Omental fat pad (tissue), 4 donors: ENCODE measurements around the gene C6orf47. TPM values are rescaled to one million over a fixed set of nuclear protein-coding genes. Genes with fewer than 3 reads are reported as not detected.
A peak's percentile ranks its signal among the peaks of the same experiment; 100 is the strongest.
"Not testable (repeated sequence)": the region's sequence is repeated elsewhere in the genome, so short reads cannot be mapped to it uniquely, and the experiment has no call there.

Experiments used
- ATAC-seq: fragments of 150-250 bp; one replicate; pipeline ENCODE4 v1.9.1; 2016; ENCODE audit warnings: mild to moderate bottlenecking, moderate library complexity; ENCODE audit not compliant: low FRiP score
- DNase-seq: peaks from one replicate; pipeline ENCODE4 v3.0.0-alpha.2; 2019; ENCODE audit warnings: low spot score
- total RNA-seq, 4 donors: library from RNA; depleted of rRNA; stranded (reverse); fragments of >200 nt; gene quantifications; one replicate each; pipeline ENCODE4 v1.1.0, GENCODE V29; 2016
- TF ChIP-seq, protein P1 (sequence below), 3 donors: fragments of 450-650 bp; IDR thresholded peaks; one replicate each; pipeline ENCODE4 v1.5.1; 2016 to 2017; ENCODE audit warnings: antibody characterized with exemption in 3 of 3, mild to moderate bottlenecking in 3 of 3, moderate library complexity in 2 of 3

Gene C6orf47, protein sequence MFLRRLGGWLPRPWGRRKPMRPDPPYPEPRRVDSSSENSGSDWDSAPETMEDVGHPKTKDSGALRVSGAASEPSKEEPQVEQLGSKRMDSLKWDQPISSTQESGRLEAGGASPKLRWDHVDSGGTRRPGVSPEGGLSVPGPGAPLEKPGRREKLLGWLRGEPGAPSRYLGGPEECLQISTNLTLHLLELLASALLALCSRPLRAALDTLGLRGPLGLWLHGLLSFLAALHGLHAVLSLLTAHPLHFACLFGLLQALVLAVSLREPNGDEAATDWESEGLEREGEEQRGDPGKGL
- 10 to 100 TPM; 16.8 to 24.7 (median 21.2) TPM for total RNA-seq

GRCh38 chr6:31660381-31661261, at the start of gene C6orf47:
TSS of gene C6orf47 (minus strand) at chr6:31660778. CDS start at chr6:31659947, 831 bp downstream.
- TF ChIP-seq, protein P1, sequence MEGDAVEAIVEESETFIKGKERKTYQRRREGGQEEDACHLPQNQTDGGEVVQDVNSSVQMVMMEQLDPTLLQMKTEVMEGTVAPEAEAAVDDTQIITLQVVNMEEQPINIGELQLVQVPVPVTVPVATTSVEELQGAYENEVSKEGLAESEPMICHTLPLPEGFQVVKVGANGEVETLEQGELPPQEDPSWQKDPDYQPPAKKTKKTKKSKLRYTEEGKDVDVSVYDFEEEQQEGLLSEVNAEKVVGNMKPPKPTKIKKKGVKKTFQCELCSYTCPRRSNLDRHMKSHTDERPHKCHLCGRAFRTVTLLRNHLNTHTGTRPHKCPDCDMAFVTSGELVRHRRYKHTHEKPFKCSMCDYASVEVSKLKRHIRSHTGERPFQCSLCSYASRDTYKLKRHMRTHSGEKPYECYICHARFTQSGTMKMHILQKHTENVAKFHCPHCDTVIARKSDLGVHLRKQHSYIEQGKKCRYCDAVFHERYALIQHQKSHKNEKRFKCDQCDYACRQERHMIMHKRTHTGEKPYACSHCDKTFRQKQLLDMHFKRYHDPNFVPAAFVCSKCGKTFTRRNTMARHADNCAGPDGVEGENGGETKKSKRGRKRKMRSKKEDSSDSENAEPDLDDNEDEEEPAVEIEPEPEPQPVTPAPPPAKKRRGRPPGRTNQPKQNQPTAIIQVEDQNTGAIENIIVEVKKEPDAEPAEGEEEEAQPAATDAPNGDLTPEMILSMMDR (IDR thresholded peaks at IDR 0.05): no peak
- peak; percentile 65 for DNase-seq
- ATAC-seq: peak; percentile 73

DNA sequence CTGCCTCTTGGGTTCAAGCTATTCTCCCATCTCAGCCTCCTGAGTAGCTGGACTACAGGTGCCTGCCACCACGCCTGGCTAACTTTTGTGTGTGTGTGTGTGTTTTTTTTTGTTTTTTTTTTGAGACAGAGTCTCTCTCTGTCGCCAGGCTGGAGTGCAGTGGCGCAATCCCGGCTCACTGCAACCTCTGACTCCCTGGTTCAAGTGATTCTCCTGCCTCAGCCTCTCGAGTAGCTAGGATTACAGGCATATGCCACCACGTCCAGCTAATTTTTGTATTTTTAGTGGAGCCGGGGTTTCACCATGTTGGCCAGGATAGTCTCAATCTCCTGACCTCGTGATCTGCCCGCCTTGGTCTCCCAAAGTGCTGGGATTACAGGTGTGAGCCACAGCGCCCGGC, 48.6 kb upstream of the C6orf47 start:
- not testable (repeated sequence) for ATAC-seq, DNase-seq

- no peak for DNase-seq
- ATAC-seq: no peak
- TF ChIP-seq, protein P1 (IDR thresholded peaks at IDR 0.05): no peak
Observed at GRCh38 chr6:31708224-31708623, 47.6 kb upstream of the C6orf47 start.

- TF ChIP-seq, protein P1 (IDR thresholded peaks at IDR 0.05): no peak
- ATAC-seq (no peak), DNase-seq (no peak)
Observed at GRCh38 chr6:31707701-31708100, 47.1 kb upstream of the C6orf47 start.

DNA sequence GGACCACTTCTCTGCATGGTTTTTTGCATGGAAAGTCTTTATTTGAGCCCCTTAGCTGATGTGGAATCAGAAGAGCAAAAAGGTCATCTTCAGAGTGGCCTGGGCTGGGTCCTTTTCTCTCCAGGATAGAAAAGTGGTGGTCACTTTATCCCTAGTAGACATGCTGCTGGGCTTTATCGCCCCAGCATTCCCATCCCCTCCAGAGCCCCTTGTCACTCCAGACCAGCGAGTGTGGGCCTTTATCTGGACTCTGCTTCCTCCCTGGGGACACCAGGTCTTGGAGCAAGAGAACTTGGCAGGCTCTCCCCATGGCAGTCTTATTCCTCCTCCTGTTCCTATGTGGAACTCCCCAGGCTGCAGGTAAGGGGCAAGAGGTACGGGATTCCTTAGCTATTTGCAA, 46.0 kb upstream of the C6orf47 start, which contains the start of gene LY6G6F:
LY6G6F (plus strand) TSS at position 268 of the 400 bp plus-strand sequence; CDS start at position 309, 41 bp downstream.
- DNase-seq: no peak
- ATAC-seq: no peak
- TF ChIP-seq, protein P1 (IDR thresholded peaks at IDR 0.05): no peak

DNA sequence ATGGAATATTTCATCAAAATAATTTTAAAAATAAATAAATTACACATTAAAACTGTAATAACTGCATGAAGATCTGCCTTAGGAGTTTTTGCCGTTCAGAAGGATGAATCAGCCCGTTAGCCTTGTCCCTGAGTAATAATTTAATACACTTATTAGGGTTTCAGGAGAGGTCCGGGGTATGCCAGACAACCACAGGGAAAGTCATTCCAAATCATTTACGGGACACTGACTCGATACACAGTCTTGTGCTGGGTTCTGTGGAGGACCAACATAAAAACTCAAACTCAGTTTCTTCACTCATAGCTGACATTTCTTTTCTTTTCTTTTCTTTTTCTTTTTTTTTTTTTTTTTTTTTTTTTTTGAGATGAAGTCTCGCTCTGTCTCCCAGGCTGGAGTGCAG, 45.4 kb upstream of the C6orf47 start:
- no peak for ATAC-seq
- no peak for DNase-seq
- TF ChIP-seq, protein P1 (IDR thresholded peaks at IDR 0.05): no peak
